ENCODE results near the gene PDSS2. TPM values are rescaled to one million over a fixed set of nuclear protein-coding genes. Genes with fewer than 3 reads are reported as not detected.

The PDSS2 gene
- total RNA-seq, 1 experiment from 2014 or later = 12.1 TPM

- Histone ChIP-seq H4K20me1 (ENCODE audit: control insufficient read depth, insufficient read depth, insufficient read length) (no peaks in the 10 kb centered on the region), H3K9ac (ENCODE audit: extremely low read depth, insufficient read length, low read length) (no peak overlapping the region), H3K4me1 (ENCODE audit: insufficient read depth, low read length) (no peaks in the 10 kb centered on the region), H2AFZ (ENCODE audit: low read length) (no peak overlapping the region), H4K91ac (ENCODE audit: insufficient read length, low read depth, low read length) (no peak overlapping the region), H3K23ac (ENCODE audit: insufficient read length, low read depth, low read length) (no peak overlapping the region), H3T11ph (ENCODE audit: low read length) (no peak overlapping the region), H2BK12ac (ENCODE audit: insufficient read length, low read depth, low read length) (no peak overlapping the region), H3K27ac (ENCODE audit: insufficient read length, low read depth, low read length) (no peak overlapping the region), H3K14ac (ENCODE audit: insufficient read depth, low read length) (no peak overlapping the region), H3K79me1 (ENCODE audit: insufficient read depth, low read depth, low read length, poor library complexity, severe bottlenecking) (no peaks in the 10 kb centered on the region), H3K56ac (ENCODE audit: insufficient read length, low read depth, low read length) (no peak overlapping the region), H2BK15ac (ENCODE audit: low read depth, low read length) (no peak overlapping the region), H3K4ac (ENCODE audit: low read depth, low read length) (no peak overlapping the region), H3K18ac (ENCODE audit: insufficient read length, low read depth, low read length) (no peak overlapping the region), H2BK20ac (ENCODE audit: low read depth, low read length, poor library complexity, severe bottlenecking) (no peak overlapping the region), H3K27me3 (ENCODE audit: insufficient read depth, low read length) (no peaks in the 10 kb centered on the region), H3K79me2 (ENCODE audit: insufficient read depth, low read length) (no peaks in the 10 kb centered on the region), H2BK5ac (ENCODE audit: insufficient read length, low read length) (no peak overlapping the region), H3K23me2 (ENCODE audit: insufficient read length, low read depth, low read length, poor library complexity, severe bottlenecking) (no peaks in the 10 kb centered on the region), H3K9me3 (ENCODE audit: control insufficient read depth, low read depth, low read length) (no peaks in the 10 kb centered on the region), H3K4me2 (ENCODE audit: insufficient read depth, insufficient read length, low read length) (no peak overlapping the region), H4K8ac (replicated peaks; ENCODE audit: insufficient read length, low read depth, low read length) (no peak overlapping the region), H4K5ac (ENCODE audit: insufficient read length, low read depth, low read length) (no peak overlapping the region), H2BK120ac (ENCODE audit: low read depth, low read length, poor library complexity, severe bottlenecking) (no peak overlapping the region), H2AK5ac (ENCODE audit: insufficient read length, low read length) (no peak overlapping the region)
- Mint-ChIP-seq H3K4me3 (no peak overlapping the region), H3K4me1 (no peaks in the 10 kb centered on the region), H3K27me3 (ENCODE audit: low read depth) (no peaks in the 10 kb centered on the region), H3K27ac (0 out of 7 replicates have a peak overlapping the region, but pooled peaks of 1 of the 3 experiments have one; percentile 12), H3K9me3 (peaks cover 25 to 26% of the 10 kb centered on the region in 2 experiments), H3K36me3 (ENCODE audit: insufficient read depth in 1 of 3, low read depth in 3 of 3) (peaks cover 8 to 30% (median 27%) of the 10 kb centered on the region in 3 experiments)
- no CpG with 5 or more reads among the region's 3 CpGs for WGBS (ENCODE audit: extremely low coverage, insufficient read length, low lambda C conversion rate)
- DNase-seq = no peak
- TF ChIP-seq CTCF (conservative IDR thresholded peaks at IDR 0.05) = no peak
Observed at GRCh38 chr6:107173779-107174178, 285.6 kb downstream of the PDSS2 start.
